Epidermal melanocyte (primary cell): Measurements from ENCODE around the gene CLRN3.
A peak's percentile ranks its signal among the peaks of the same experiment; 100 is the strongest.

ENCODE experiments used
- DNase-seq: peaks from one replicate; pipeline ENCODE4 v3.0.0; 2011; ENCODE audit warnings: low spot score; ENCODE audit not compliant: insufficient read length

The CLRN3 gene

DNA sequence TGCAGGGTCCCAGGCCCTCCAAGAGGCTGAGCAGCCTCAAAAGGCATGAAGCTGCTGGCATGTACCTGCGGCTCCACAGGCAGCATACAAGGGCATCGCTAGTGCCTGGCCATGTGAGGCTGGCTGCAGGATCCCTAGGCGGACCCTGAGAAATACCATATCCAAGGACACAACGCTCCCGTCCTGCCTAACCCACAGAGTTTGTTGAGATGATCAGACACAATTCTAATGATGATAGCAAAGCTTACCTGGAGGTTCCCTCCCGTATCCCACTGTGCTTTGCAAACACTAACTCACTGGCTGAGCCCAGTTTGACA lies 17.3 kb downstream of the CLRN3 start:
- DNase-seq, result no peak

DNA sequence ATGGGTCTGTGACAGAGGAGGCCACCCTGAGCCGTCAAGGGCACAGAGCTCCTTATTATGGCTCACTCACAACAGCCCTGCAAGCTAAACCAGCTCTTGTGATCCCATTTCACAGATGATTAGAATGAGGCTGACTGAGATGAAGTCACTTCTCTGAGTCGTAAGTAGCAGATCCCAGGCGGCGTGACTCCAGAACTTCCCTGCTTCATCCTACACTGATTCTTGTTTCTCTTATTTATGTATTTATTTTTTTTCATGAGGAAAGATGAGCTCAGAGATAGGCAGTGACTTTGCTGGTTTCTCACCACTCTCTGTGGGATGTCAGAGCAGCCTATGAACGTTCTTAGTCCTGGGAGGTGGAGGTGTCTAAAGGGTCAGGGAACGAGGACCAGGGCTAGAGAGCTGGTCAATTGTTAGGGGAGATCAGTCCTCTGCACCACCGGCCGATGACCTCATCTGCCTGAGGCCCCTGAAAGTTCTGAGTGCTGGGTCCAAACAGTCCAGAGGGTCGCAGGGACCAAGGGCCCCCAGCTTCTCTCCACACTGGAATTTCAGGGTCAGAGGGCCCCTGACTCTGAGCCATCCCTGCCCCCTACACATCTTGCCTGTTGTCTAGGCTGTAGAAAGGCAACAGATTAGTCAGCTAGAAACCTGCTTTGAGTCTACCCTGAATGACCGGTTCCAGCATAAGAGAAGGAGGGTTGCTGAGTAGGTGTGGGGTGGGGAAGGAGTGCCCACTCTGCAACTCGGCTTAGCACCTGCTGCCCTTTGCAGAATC lies 17.9 kb downstream of the CLRN3 start:
- no peak for DNase-seq

DNA sequence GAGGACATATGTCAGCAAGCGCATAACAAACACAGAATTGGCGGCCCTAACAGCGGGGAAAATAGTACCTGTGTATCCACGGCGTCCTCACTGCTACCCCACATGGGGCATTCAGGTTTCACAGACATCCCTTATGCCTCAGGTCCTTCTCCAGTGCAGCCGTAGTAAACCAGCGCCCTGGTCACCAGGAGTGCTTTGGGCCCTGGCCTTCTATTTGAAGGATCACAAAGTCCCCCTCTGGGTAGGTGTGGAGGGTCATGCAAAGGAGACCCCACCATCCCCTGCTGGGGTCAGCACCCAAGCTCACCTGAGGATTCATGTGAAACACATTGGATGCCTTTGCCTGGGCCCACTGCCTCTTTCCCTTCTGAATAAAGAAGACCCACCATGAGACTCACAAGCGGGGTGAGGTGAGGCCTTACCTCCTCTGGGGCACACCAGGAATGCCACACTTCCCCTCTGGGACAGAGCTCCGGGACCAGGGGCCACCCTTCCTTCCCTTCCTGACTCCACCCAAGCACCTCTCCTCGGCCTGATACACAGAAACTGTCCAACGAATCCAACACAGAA lies 18.8 kb downstream of the CLRN3 start:
- DNase-seq, result no peak

DNA sequence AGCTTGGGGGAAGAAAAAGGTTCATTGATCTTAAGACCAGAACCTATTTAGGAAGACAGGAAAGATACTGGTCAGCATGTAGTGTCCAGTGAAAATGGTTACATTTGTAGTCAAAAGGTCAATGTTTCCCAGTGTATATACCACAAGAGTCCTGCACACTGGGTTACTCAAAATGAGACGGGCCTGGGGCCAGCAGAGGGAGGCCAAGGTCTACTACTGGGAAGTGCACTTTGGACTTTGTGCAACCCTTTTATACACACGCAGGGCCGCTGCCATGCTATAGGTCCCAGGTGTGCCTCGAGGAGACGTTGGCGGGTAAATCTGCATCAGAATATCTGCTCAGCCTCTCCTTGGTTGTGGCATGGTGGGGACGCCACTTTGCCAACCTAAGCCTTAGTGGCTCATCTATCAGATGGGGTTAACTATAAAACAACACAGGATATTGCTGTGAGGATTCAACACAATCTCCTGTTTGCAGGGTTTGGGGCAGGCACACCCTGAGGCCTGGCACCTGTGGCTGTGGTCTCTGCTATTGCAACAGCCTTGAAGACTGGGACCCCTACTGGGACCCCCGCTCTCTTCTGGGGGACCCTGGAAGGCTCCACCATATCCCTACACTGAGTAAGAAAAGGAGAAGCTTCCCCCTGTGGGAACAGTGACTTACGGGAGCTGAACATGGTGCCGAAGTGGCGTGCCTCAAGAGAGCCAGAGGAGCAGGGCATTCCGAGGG lies 19.7 kb downstream of the CLRN3 start:
- DNase-seq, result no peak

DNA sequence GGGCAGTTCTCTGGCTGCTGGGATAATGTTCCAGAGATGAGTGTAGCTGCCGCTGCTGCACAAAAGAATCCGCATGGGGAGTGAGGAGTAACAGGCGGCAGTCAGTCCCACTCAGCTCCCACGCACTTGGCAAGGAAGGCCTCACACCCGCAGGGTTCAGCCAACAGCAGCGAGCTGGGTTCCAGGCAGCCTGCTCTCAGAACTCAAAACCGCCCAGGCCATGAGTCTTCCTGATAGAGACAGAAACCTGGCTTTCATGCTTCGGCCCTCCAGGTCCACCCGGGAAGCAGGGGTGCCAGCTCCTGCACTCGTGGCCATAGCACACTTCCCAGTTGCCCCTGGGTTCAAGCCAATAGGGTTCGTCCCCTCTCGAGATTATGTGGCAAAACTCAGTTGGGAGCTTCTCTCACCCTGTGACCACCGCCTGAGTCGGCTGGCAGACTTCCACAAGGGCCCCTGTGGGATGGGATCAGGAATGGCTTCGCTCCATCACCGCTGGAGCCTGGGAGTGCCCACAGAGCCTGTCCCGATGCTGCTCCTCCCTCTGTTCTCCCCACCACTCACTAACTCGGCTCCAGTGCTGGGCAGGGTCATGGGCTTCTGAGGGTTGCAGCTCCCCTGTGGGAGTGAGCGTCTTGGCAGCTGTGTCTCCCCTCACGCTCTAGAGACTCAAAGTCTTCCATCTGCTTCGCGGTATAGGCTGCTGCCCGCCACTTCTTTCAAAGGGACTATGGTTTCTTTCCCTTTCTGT lies 20.6 kb downstream of the CLRN3 start:
- DNase-seq, result no peak

DNA sequence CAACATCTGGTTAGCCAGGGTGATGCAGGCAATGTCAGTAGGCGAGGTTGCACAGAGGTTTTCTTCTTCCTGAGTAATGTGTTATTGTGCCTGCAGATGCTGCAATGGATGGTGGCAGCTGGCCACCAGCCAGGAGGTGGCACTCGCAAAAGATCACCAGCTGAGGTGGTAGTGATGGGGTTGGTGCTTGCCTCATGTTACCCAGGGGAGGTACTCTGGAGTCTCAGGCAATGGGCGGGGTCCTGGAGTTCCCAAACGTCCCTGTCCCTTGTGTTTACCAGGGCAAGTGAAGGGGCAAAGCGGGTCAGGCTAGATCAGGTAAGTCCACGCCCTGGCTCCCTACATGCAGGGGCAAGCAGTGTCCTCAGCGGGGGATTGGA lies 21.1 kb downstream of the CLRN3 start:
- no peak for DNase-seq

DNA sequence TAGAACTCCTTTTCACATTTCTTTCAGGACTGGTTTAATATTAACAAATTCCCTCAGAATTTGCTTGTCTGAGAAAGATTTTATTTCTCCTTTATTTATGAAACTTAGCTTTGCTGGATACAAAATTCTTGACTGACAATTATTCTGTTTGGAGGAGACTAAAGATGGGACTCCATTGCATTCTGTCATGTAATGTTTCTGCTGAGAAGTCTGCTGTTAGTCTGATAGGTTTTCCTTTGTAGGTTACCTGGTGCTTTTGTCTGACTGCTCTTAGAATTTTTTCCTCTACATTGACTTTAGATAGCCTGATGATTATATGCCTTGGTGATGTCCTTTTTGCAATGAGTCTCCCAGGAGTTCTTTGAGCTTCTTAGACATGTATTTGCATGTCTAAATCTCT lies 23.4 kb downstream of the CLRN3 start:
- DNase-seq, result no peak

DNA sequence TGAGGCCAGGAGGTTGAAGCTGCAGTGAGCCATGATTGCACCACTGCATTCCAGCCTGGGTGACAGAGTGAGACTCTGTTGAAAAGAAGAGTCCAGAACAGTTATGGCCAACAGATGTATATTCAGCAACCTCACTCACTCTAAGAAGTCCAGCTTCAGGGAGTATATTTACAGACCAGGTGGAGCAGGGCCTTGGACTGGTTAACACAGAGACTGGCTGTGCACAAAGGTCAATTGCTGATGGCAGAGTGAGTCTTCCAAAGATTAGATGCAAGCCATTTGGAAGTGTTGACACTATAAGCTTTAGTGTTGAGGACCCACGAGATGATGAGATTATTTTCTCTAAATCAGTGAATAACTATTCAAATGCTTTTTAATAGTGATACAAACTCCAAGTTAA lies 24.9 kb downstream of the CLRN3 start:
- DNase-seq, result no peak

DNA sequence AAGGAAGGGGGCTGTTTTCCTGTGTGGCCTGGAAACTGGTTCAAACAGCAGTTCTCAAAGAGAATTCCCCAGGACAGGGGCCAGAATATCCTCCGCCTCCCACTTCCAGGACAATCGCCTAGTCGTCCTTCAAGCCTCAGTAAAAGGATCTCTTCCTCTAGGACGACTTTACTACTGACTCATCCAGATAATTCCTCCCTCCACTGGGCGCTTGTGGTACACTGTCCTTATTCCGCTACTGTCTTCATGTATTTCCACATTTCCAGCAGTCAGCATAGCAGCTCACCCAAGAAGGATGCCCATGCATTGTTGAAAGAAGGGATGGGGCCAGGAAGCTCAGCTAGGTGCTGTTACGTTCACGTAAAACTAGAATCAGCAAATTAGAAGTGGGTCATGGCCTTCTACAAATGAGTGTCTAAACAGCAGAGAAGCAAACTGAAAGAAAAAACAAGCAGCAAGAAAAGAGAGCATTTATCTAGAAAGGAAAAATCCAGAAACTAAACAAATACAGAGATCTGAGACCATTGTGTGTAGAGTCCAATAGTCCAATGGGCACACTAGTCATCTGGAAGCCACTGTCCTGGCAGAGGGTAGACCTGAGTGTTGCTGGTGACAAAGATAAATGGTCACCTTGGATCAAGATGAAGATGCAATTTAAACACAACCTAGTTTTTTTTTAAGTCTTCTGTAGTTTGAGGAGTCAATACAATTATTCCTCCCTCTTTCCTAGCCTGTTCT lies 26.3 kb downstream of the CLRN3 start:
- no peak for DNase-seq

DNA sequence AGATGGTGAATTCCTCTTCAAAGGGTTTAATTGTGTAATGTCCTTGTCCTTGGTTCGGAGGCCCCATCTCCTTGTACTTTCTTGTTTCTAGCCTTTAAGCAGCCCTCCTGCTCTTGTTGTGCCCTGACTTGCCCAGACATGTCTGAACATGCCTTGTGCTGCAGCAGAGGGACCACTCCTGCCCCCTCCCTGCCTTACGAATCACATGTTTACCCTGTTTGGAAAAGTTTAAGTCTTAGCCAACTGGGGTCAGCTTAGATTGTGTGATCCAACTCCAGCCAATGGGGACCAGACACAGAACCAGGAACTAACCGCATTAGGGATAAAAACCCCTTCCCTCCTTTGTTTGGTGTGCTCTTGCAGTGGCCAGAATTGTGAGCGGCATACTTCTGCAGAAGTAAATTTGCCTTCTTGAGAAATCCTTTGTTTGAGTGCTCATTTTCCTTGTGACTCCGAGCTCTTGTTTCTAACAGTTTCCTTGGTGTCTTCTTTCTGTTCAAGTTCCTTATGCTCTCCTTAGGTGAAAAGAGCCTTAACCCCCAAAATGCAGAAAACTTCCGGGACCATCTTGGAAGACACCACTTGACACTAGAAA lies 29.4 kb downstream of the CLRN3 start:
- no peak for DNase-seq

DNA sequence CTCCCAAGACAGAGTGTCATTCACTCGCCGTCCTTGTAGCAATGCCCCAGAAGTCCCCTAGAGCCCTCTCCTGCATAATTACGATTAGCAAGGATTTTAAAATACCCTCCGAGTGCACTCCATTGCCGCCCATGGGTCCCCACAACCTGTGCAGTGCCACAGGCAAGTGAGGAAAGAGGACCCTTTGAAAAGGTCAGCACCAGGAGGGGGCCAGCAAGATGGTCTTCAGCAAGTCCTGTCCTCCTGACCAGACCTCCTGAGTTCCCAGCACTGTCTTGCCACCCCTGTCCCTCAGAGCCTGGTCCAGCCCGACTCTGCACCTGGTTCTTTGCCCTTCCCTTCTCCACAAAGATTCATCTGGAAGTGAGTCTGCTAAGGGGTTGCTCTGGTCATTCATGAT lies 32.1 kb downstream of the CLRN3 start:
- DNase-seq, result no peak

DNA sequence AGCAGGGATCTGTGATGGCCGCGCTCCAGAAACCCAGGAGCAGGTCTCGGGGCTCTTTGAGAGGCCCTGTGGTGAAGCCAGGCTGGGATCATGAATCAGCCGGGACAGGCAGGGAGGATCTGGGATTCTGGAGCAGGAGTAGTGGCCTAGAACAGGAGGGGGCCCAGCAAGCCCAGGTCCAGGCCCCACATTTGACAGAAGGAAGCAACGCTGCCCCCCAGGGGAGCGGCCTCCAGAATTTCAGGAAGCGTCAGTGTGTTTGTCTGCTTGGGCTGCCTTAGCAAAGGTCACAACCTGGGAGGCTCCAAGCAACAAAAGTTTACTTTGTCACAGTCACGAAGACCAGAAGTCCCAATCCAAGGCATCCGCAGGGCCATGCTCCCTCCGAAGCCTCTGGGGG lies 36.8 kb downstream of the CLRN3 start:
- DNase-seq, result no peak

DNA sequence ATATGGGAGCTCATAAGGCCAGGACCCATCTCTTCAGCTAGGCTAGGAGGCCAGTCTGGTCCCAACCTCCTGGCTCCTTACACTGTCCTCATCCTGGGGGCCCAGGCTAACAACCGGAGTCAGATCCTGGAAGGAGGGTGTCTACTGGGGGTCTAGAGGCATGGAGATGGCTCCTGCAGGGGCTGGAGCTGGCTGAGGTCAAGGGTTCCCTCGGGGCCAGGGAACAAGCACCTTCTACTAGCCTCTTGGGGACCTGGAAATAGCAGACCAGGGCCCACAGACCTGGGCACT lies 37.2 kb downstream of the CLRN3 start:
- DNase-seq, result no peak

DNA sequence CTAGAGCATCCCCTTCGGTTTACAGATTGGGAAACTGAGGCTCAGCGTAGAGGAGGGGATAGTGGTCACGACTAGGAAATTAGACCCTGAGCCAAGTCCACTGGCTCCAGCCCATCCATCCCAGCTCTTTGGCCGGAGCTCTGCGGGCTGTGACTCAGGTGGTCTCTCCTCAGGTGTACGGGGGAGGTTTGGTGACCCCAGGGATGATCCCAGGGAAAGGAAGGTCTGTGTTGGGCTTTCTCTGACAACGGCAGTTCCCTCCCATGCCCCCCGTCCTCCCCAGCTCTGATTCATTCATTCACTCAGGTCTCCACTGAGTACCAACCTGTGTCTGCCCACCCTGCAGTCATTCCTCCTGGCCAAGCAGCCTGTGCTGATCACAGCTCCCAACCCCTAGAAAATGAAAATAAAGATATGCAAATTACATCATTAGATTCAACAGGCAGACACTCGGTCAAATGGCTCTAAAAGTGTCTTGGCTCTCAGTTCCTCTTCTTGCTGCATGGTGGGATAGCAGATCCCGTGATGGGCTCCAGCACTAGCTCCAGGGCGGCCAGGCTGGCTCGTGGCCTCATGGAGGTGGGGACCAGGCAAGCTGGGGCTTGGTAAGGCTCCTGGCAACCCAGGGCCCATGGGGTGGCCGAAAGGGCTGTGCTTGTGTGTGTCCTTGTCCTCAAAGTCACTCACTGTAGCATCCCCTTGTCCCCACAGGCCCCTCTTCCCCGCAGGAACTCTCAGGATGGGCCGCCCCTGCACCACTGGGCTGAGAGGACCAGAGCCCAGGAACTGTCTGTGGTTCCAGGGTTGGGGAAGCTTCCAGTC lies 37.8 kb downstream of the CLRN3 start:
- no peak for DNase-seq

DNA sequence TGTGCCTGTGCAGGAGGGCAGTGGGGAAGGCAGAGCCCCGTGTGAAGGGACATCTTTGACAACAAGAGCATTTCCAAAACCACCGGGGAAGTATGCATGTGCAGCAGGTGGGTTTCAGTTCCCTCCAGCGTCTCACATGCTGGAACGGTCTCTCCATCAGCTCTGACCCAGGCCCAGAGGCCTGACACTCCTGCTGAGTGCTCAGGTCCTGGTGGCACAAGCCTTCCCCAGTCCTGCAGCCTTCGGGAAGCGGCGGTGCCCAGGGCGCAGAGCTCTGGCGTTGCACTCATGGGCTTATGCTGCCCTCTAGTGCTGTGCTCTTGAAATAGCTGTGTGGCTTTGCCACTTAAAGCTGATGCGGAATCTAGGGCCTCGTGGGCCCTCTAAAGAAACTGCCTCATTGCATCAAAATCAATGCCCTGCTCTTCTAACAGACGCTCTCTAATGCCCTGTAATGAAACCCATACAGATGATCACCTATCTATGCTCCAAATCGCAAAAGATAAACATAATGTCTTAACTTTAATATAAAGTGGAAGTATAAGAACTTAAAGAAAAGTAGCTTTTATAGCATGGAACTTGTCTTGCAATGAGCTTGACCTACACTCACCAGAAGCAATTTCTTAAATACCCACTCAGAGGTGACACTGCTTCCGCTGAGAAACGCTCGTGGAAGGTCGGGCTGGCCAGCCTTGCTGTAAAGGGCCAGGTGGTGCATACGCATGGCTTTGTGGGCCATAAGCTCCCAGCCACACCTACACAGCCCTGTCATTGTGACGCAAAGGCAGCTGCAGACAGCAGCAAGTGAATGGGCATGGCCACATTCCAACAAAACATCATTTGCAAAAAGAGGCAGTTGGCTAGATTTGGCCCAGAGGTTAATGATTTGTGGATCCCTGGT lies 38.6 kb downstream of the CLRN3 start:
- DNase-seq, result peak; percentile 82

DNA sequence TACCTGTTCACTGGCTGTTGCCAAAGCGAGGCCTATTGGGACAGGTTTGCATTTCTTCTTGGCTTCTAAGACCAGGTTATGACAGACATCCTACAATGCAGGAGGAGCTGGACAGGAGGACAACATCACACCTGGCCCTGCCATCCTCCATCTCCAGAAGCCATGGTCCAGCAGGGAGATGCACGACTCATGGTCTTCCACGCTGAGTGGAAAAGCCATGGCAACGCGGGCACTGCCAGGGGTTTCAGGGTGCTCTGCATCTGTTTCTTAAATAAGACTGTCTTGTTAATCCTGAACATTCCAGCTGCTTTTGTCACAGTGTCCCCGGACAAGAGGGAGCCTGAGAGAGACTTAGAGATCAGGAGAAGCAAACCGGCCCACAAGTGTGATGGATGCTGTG lies 40.3 kb downstream of the CLRN3 start:
- no peak for DNase-seq

DNA sequence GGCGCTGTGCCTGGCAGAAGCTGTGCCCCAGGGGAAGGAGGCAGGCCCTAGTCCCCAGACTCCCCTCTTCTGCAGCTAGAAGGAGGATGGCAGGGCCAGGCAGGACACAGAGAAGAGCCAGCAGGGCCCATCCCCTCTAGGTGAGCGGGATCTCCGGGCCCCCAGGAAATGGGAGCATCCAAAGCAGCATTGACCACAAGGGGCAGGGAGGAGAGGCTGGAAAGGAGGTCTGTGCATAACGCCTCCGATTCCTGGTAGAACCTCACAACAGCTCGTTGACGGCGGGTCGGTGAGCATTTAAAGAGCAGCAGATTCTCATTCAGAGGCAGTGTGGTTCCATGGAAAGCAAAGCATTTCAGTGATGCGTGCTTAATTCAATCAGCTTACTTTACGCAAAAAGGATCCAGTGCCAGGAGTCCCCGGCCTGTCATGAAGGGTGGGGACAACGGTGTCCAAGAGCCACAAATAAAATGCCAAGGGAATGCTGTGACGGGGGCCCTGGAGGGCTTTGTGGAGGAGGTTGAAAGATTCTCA lies 41.0 kb downstream of the CLRN3 start:
- DNase-seq, result no peak

DNA sequence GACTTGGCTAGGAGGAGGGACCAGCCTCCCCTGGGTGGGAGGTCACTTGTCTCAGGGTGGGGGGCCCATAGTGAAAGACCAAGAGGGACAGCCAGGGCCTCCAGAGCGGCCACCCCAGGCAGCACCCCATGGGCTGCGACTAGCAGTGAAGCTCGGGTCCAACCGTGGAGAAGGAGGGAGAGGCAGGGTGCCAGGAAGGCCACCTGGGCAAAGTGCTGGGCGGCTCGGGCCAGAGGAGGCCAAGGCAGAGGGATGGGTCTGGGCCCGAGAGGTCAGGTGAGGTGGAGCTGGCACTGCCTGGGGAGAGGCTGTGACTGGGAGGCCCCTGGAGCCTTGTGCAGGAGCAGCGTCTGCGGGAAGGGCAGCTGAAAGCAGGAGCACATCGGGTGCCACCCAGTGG lies 41.8 kb downstream of the CLRN3 start:
- DNase-seq, result no peak

DNA sequence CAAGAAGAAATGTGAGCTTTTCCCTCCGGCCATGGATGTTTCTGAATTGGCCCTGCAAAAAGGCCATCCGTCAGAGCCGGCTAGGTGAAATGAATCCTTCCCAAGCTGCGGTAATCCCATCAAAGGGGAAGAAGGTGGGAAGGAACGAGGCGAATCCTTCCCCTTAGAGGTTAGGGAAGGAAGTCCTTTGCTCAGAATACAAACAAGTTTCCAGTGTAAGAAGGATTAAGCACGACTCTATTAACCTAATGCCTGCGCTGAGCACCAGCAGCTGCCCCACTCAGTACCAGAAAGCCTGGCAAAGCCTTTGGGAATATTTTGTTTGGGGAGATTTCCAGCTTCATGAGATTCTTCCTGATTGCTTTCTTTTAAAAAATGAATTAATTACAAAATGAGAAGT lies 42.8 kb downstream of the CLRN3 start:
- no peak for DNase-seq
